ENCODE results near the gene LPO.

Gene LPO

GRCh38 chr17:58311429-58311894 is 73.1 kb downstream of the LPO start:
- H3K27ac Mint-ChIP-seq, result no peak overlapping the region
- no peak overlapping the region for H3K4me3 Mint-ChIP-seq
- H3K4me1 Mint-ChIP-seq, result peaks cover 24% of the 10 kb centered on the region
- TF ChIP-seq, protein P1, sequence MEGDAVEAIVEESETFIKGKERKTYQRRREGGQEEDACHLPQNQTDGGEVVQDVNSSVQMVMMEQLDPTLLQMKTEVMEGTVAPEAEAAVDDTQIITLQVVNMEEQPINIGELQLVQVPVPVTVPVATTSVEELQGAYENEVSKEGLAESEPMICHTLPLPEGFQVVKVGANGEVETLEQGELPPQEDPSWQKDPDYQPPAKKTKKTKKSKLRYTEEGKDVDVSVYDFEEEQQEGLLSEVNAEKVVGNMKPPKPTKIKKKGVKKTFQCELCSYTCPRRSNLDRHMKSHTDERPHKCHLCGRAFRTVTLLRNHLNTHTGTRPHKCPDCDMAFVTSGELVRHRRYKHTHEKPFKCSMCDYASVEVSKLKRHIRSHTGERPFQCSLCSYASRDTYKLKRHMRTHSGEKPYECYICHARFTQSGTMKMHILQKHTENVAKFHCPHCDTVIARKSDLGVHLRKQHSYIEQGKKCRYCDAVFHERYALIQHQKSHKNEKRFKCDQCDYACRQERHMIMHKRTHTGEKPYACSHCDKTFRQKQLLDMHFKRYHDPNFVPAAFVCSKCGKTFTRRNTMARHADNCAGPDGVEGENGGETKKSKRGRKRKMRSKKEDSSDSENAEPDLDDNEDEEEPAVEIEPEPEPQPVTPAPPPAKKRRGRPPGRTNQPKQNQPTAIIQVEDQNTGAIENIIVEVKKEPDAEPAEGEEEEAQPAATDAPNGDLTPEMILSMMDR (IDR thresholded peaks at IDR 0.05), result no peak
- DNase-seq, result no peak
- no peaks in the 10 kb centered on the region for H3K9me3 Mint-ChIP-seq
- peaks cover 16% of the 10 kb centered on the region for H3K36me3 Mint-ChIP-seq (ENCODE audit: low read depth)
- H3K27me3 Mint-ChIP-seq (ENCODE audit: low read depth, poor library complexity), result peaks cover 11% of the 10 kb centered on the region

DNA sequence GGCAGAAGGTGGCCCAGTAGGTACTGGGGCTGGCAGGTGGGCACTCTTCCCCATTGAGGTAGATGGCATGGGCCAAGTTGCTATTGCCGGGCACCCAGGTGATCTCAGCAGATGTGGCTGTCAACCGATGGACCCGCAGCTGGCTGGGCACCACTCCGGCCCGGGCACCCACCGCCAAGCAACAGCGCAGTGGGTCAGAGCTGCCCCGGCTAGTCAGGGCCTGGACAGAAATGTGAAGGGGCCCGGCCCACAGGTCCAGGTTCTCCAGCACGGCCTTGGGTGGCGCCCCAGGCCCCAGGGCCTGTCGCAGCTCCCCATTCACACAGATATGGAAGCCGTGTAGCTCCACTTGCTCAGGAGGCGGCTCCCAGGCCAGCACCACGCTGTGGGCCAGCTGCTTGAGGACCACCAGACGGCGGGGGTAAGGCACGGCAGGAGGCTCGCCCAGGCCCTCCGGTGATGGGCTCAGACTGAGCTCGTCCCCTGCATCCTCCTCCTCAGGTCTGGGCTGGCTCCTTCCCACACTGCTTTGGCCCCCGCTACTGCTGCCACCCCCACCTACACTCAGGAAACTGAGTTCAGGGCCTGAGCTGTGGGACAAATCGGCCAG is 73.7 kb downstream of the LPO start:
- H3K27ac Mint-ChIP-seq, result peak overlapping the region; percentile 50
- H3K27me3 Mint-ChIP-seq (ENCODE audit: low read depth, poor library complexity), result peaks cover 14% of the 10 kb centered on the region
- peaks cover 16% of the 10 kb centered on the region for H3K36me3 Mint-ChIP-seq (ENCODE audit: low read depth)
- H3K9me3 Mint-ChIP-seq, result no peaks in the 10 kb centered on the region
- no peak for DNase-seq
- TF ChIP-seq, protein P1 (IDR thresholded peaks at IDR 0.05), result no peak
- H3K4me3 Mint-ChIP-seq, result no peak overlapping the region
- peaks cover 24% of the 10 kb centered on the region for H3K4me1 Mint-ChIP-seq

DNA sequence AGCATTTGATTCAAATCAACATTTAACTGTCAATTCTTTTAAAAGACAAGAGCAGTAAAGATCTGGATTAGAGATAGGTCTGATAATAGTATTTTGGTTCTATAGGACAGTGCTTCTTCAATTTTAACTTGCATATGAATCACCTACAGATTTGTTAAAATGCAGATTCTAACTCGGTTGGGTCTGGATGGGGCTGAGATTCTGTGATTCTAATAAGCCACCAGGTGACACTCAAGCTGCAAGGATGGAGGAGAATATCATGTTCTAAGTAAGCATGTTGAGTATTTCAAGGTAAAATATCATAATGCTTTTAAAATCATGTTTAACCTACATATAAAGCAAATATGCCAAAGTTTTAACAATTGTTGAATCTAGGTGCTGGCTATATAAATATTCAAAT is 74.4 kb downstream of the LPO start:
- peaks cover 14% of the 10 kb centered on the region for H3K27me3 Mint-ChIP-seq (ENCODE audit: low read depth, poor library complexity)
- peaks cover 29% of the 10 kb centered on the region for H3K4me1 Mint-ChIP-seq
- peak overlapping the region; percentile 50 for H3K27ac Mint-ChIP-seq
- DNase-seq, result no peak
- no peak overlapping the region for H3K4me3 Mint-ChIP-seq
- TF ChIP-seq, protein P1 (IDR thresholded peaks at IDR 0.05), result no peak
- H3K36me3 Mint-ChIP-seq (ENCODE audit: low read depth), result peaks cover 16% of the 10 kb centered on the region
- no peaks in the 10 kb centered on the region for H3K9me3 Mint-ChIP-seq

DNA sequence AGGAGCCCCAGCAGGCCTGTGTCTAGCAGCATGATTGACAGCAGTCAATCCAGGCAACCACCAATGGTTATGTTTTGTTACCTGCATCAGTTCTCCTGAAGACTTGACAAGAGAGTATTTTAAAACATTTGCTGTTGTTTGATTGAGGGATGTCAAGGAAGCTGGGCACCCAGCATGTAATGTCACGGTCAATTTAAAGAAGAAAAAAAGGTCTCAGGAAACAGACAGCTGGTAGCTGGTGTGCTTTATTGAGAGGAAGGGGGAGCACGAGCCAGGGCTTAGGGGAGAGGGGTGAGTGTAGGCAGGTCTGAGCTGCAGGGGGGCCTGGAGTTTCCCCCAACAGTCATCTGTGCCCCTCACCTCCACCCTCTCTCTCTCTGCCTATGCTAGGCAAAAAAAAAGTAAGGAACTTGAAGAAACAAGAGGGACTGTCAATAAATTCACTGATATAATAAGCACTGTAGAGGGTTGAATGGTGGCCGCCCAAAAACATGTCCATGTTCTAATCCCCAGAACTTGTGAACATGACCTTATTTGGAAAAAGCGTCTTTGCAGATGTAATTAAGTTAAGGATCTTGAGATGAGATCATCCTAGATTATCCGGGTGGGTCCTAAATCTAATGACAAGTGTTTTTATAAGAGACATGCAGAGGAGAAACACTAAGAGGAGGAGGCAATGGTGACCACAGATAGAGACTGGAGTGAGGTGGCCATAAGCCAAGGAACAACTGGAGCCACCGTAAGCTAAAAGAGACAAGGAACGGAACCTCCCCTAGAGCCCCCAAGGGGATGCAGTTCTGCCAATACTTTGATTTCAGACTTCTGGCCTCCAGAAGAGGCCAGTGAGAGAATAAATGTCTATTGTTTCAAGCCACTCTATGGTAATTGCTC is 75.7 kb downstream of the LPO start:
- Mint-ChIP-seq H3K36me3 (ENCODE audit: low read depth) (peaks cover 16% of the 10 kb centered on the region), H3K4me3 (no peak overlapping the region), H3K4me1 (peaks cover 28% of the 10 kb centered on the region), H3K9me3 (no peaks in the 10 kb centered on the region), H3K27me3 (ENCODE audit: low read depth, poor library complexity) (peaks cover 14% of the 10 kb centered on the region), H3K27ac (no peak overlapping the region)
- TF ChIP-seq, protein P1 (IDR thresholded peaks at IDR 0.05), result no peak
- DNase-seq, result no peak

DNA sequence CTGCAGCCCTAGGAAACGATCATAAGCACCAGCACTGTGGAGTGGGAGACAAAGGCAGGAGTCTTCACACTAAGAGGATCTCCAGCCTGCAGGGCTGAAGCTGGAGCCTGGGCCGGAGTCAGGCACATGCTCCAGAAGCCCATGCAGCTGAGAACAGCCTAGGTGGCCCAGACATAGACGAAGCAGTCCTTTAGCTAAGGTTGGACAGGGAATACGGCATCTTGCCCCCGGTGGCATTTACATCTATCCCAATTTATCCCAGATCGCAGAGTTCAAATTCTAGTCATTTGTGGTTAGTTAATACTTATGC is 76.3 kb downstream of the LPO start:
- peaks cover 24% of the 10 kb centered on the region for H3K4me1 Mint-ChIP-seq
- TF ChIP-seq, protein P1 (IDR thresholded peaks at IDR 0.05), result no peak
- H3K4me3 Mint-ChIP-seq, result no peak overlapping the region
- H3K27me3 Mint-ChIP-seq (ENCODE audit: low read depth, poor library complexity), result peaks cover 14% of the 10 kb centered on the region
- no peak overlapping the region for H3K27ac Mint-ChIP-seq
- H3K9me3 Mint-ChIP-seq, result no peaks in the 10 kb centered on the region
- H3K36me3 Mint-ChIP-seq (ENCODE audit: low read depth), result peaks cover 16% of the 10 kb centered on the region
- no peak for DNase-seq

All from nephron progenitor cell (in vitro differentiated cells).